ENCODE results near the gene MERTK.
A peak's percentile ranks its signal among the peaks of the same experiment; 100 is the strongest.

MERTK gene

DNA sequence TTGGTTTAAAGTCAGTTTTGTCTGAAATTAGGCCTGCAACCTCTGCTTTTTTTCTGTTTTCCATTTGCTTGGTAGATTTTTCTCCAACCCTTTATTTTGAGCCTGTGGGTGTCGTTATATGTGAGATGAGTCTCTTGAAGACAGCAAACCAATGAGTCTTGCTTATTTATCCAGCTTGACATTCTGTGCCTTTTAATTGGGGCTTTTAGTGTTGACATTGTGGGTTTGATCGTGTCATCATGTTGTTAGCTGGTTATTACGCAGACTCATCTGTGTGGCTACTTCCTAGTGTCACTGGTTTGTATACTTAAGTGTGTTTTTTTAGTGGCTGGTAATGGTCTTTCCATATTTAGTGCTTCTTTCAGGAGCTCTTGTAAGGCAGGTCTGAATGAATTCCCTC, 175.5 kb downstream of the MERTK start:
- no peak overlapping the region for H3K4me3 ChIP-seq (ENCODE audit: control insufficient read depth, low read depth, low read length)
- no peak for DNase-seq (ENCODE audit: low read depth)
- TF ChIP-seq, protein P1, sequence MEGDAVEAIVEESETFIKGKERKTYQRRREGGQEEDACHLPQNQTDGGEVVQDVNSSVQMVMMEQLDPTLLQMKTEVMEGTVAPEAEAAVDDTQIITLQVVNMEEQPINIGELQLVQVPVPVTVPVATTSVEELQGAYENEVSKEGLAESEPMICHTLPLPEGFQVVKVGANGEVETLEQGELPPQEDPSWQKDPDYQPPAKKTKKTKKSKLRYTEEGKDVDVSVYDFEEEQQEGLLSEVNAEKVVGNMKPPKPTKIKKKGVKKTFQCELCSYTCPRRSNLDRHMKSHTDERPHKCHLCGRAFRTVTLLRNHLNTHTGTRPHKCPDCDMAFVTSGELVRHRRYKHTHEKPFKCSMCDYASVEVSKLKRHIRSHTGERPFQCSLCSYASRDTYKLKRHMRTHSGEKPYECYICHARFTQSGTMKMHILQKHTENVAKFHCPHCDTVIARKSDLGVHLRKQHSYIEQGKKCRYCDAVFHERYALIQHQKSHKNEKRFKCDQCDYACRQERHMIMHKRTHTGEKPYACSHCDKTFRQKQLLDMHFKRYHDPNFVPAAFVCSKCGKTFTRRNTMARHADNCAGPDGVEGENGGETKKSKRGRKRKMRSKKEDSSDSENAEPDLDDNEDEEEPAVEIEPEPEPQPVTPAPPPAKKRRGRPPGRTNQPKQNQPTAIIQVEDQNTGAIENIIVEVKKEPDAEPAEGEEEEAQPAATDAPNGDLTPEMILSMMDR (conservative IDR thresholded peaks at IDR 0.05; ENCODE audit: control insufficient read depth, insufficient read depth, low read depth, low read length) = no peak

DNA sequence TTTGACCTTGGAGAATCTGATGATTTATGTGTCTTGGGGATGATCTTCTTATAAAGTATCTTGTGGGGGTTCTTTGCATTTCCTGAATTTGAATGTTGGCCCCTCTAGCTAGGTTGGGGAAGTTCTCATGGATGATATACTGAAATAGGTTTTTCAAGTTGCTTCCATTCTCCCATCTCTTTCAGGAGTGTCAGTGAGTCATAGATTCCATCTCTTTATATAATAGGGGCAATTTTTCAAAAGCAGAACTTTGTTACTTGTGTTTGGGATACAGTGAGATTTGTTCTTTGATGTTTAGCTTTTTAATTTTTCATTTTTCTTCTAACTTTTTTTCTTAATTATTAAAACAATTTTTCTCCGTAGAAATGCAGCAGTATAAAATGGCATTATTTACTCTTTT, 176.1 kb downstream of the MERTK start:
- DNase-seq (ENCODE audit: low read depth) = no peak
- TF ChIP-seq, protein P1 (conservative IDR thresholded peaks at IDR 0.05; ENCODE audit: control insufficient read depth, insufficient read depth, low read depth, low read length) = no peak
- no peak overlapping the region for H3K4me3 ChIP-seq (ENCODE audit: control insufficient read depth, low read depth, low read length)

DNA sequence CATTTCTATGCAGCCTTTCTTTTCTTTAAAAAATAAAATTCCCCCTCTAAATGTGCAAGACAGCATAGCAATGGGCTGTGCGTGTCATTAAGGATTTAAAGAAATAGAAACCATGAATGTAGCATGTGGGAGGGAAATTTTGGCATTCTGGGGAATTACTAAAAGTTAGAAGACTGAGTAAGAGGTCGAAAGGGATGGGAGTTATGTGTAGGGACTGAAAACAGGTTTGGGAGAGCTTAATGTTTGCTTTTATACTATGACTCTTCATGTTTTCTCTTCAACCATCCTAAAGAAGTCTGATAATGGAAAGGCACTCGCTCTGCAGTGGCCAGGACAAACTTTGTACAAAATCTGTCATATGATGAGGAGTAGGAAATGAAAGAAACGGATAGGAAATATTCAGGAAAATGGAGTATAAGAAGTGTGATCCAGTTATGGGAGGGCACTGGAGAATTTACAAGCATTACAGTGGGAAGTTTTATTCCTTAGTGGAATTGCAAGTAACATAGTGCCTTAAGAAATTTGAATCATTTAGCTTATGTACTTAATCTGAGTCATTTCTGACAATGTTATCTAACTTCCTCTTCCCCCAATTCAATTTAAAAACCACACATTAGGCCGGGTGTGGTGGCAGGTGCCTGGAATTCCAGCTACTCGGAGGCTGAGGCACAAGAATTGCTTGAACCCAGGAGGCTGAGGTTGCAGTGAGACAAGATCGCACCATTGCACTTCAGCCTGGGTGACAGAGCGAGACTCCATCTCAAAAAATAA, 177.3 kb downstream of the MERTK start:
- H3K4me3 ChIP-seq (ENCODE audit: control insufficient read depth, low read depth, low read length) = no peak overlapping the region
- TF ChIP-seq, protein P1 (conservative IDR thresholded peaks at IDR 0.05; ENCODE audit: control insufficient read depth, insufficient read depth, low read depth, low read length) = no peak
- no peak for DNase-seq (ENCODE audit: low read depth)

DNA sequence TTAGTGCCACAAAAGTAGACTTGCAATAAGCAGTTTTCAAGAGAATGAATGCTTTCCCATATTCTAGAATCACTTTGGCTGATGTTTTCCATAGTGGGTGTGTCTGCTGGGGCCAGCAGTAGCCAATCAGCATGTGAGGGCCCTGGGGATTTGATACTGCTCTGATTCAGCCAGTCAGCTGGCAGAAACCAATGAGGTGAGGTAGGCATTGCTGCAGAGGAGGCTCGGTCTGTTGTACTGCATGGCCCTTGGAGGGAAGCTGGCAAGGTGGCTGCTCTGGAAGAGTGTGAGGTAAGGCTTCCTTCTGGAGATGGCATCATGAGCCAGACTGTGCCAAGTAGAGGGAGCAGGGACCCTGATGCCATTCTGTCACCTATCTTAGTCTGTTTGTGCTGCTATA, 179.4 kb downstream of the MERTK start:
- no peak overlapping the region for H3K4me3 ChIP-seq (ENCODE audit: control insufficient read depth, low read depth, low read length)
- DNase-seq (ENCODE audit: low read depth) = peak; percentile 54
- TF ChIP-seq, protein P1 (conservative IDR thresholded peaks at IDR 0.05; ENCODE audit: control insufficient read depth, insufficient read depth, low read depth, low read length) = no peak
